Sigmoid colon (tissue), 3 donors: Measurements from ENCODE around the gene SLC34A3.

Experiments used
- POLR2A ChIP-seq, 2 donors: fragments of 450-650 bp; IDR thresholded peaks; one replicate each; pipeline ENCODE4 v1.6.1; 2016; ENCODE audit warnings: antibody characterized with exemption in 2 of 2, mild to moderate bottlenecking in 2 of 2, moderate library complexity in 2 of 2
- TF ChIP-seq, protein P1 (sequence below), 4 experiments: fragments of 450-650 bp in 3 of 4; fragments of 200-600 bp in 1 of 4; IDR thresholded peaks; one replicate each; pipeline ENCODE4 v1.5.1; 2016 to 2019; ENCODE audit warnings: antibody characterized with exemption in 4 of 4, mild to moderate bottlenecking in 3 of 4, moderate library complexity in 2 of 4

GRCh38 chr9:137241490-137242268, 11.0 kb downstream of the SLC34A3 start:
- TF ChIP-seq, protein P1, sequence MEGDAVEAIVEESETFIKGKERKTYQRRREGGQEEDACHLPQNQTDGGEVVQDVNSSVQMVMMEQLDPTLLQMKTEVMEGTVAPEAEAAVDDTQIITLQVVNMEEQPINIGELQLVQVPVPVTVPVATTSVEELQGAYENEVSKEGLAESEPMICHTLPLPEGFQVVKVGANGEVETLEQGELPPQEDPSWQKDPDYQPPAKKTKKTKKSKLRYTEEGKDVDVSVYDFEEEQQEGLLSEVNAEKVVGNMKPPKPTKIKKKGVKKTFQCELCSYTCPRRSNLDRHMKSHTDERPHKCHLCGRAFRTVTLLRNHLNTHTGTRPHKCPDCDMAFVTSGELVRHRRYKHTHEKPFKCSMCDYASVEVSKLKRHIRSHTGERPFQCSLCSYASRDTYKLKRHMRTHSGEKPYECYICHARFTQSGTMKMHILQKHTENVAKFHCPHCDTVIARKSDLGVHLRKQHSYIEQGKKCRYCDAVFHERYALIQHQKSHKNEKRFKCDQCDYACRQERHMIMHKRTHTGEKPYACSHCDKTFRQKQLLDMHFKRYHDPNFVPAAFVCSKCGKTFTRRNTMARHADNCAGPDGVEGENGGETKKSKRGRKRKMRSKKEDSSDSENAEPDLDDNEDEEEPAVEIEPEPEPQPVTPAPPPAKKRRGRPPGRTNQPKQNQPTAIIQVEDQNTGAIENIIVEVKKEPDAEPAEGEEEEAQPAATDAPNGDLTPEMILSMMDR (IDR thresholded peaks at IDR 0.05): no peak
- TF ChIP-seq POLR2A (IDR thresholded peaks at IDR 0.05): no peak
